GM12873 (cell line): ENCODE measurements around the gene NR1I2.

ENCODE experiments used
- CTCF ChIP-seq: IDR thresholded peaks from 2 replicates; pipeline ENCODE4 v1.5.1; 2012; ENCODE audit warnings: low read depth, mild to moderate bottlenecking, moderate library complexity, low read length, control low read depth; ENCODE audit not compliant: insufficient read depth; ENCODE audit errors: missing control alignments

Gene NR1I2

GRCh38 chr3:119781330-119782198 is at the start of gene NR1I2:
Gene NR1I2, plus strand, starts transcription at chr3:119782101.
- TF ChIP-seq CTCF, result no peak

- no peak for TF ChIP-seq CTCF
These were observed 48.1 kb upstream of the NR1I2 start for GRCh38 chr3:119733812-119734211.

GRCh38 chr3:119738741-119739140 is 43.2 kb upstream of the NR1I2 start:
- no peak for TF ChIP-seq CTCF

GRCh38 chr3:119741657-119742590 is 40.0 kb upstream of the NR1I2 start:
- no peak for TF ChIP-seq CTCF

GRCh38 chr3:119743921-119744320 is 38.0 kb upstream of the NR1I2 start:
- TF ChIP-seq CTCF, result no peak

GRCh38 chr3:119745942-119746341 is 36.0 kb upstream of the NR1I2 start:
- TF ChIP-seq CTCF, result no peak

GRCh38 chr3:119746423-119746822 is 35.5 kb upstream of the NR1I2 start:
- no peak for TF ChIP-seq CTCF
